Uterus (tissue), 2 donors: ENCODE measurements around the gene MRPS15.
A peak's percentile ranks its signal among the peaks of the same experiment; 100 is the strongest.

ENCODE experiments used
- CTCF ChIP-seq, 4 experiments: fragments of 200-600 bp in 2 of 4; fragments of 450-650 bp in 2 of 4; sonication (generic) in 2 of 4; IDR thresholded peaks; one replicate each; pipeline ENCODE4 v1.5.1; 2016 to 2019; ENCODE audit warnings: antibody characterized with exemption in 4 of 4, mild to moderate bottlenecking in 2 of 4, moderate library complexity in 1 of 4
- POLR2A ChIP-seq, 2 donors: fragments of 450-650 bp; IDR thresholded peaks; one replicate each; pipeline ENCODE4 v1.6.1; 2016; ENCODE audit warnings: antibody characterized with exemption in 2 of 2, mild to moderate bottlenecking in 1 of 2, moderate library complexity in 1 of 2

GRCh38 chr1:36420836-36421317 is 43.3 kb downstream of the MRPS15 start:
- peak; percentile 89 to 95 (median 92) for TF ChIP-seq CTCF (IDR thresholded peaks at IDR 0.05)
- no peak for TF ChIP-seq POLR2A (IDR thresholded peaks at IDR 0.05)
